NCI-H460 (cell line): Measurements from ENCODE around the gene LRMDA. TPM values are rescaled to one million over a fixed set of nuclear protein-coding genes. Genes with fewer than 3 reads are reported as not detected.

Experiments
- DNase-seq: peaks from one replicate; pipeline ENCODE4 v3.0.0-alpha.2; 2016; ENCODE audit warnings: low read depth; ENCODE audit errors: extremely low read depth
- total RNA-seq: library from RNA; depleted of rRNA; stranded (reverse); fragments of >200 nt; shearing (Covaris generic); gene quantifications from 2 replicates; pipeline ENCODE4 v1.2.3, GENCODE V29; 2014

LRMDA gene
- total RNA-seq, 1 experiment from 2014 or later = 0.99 TPM

- DNase-seq = no peak
Observed at GRCh38 chr10:75926763-75927162, 495.3 kb downstream of the LRMDA start.

- no peak for DNase-seq
Observed at GRCh38 chr10:75928231-75928630, 496.8 kb downstream of the LRMDA start.

- no peak for DNase-seq
Observed at GRCh38 chr10:75929630-75930161, 498.3 kb downstream of the LRMDA start.

DNA sequence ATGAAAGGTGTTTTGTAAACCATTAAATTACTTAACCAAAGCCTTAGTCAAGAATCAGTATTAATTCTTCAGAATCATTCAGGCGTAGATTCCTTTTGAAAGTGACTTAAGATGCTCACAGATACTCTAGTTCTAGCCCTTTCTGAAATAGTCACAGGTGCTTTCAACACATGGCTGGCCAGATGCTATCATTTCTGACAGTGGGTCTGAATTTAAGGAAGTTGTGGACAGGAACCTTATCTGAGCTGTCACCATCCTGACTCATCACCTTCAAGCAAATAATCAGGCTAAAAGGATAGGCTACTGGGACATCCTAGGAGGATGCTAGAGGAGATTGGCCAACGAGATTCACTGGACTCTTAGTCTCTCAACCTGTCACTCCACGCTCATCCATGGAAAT is 501.5 kb downstream of the LRMDA start:
- DNase-seq = no peak

DNA sequence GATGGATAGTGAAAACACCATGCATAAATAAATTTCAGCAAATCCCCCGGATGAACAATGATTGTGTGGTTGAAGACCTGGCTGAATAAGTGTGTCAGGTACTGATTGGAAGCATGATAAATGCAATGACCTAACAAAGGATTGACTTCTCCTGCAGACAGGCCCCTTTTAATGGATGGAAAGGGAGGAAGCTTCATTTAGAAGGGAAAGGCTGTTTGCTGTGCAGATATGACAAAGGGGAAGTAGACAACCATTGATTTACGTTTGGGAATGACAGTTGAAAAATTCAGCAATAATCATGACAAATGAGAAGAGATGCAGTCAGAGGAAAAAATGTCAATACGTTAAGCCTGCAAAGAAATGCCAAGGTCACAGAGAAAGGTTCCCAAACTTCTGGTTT is 503.8 kb downstream of the LRMDA start:
- DNase-seq = no peak

DNA sequence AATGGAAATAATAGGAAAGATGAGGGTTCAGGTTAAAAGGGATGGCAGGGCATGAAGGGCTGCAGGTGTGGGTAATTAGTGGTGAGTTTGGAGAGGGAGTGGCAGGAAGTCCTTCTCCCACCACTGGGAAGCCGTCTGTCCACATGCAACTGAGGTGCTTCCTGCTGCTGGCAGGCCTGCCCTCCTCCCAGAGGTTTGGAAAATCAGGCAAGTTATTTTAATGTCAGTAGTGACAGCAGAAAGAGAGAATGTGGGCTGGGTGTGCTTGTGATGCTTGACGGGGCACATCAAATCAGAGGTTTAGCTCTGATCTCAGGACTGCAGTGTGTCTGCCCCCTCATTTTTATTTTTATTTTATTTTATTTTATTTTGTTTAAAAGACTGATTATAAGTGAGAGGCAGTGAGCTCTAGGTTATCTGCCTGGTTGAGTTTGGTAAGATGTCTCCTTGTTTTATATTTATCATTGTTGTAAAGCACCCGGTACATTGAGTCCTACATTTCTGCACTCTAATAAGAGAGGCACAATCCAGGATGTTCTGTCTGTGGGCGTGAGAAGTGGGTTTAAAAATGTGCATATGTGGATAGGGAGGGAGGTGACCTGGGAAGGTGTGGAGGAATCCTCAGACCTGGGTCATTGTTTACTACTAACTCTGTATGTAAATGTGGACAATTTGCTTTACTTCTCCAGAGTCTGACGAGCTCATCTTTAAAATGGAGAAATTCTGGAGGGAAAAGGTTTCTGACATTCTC is 504.4 kb downstream of the LRMDA start:
- DNase-seq = no peak

DNA sequence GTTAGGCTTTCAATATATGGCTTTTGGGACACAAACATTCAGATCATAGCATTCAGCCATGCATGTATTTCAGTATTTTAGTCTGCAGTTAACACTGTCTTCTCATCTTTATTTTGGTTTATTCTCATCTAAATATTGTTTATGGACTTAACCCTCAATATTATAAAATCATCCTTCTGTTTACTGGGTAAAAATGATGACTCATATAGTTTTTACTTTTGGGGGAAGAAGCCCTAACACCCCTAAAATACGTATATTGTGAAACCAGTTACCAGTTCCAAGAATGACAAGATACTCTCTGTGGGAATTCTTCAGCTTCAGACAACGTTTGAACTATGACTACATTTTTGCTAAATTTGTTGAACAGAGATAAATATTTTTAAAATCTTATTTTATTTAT is 505.4 kb downstream of the LRMDA start:
- DNase-seq = no peak

DNA sequence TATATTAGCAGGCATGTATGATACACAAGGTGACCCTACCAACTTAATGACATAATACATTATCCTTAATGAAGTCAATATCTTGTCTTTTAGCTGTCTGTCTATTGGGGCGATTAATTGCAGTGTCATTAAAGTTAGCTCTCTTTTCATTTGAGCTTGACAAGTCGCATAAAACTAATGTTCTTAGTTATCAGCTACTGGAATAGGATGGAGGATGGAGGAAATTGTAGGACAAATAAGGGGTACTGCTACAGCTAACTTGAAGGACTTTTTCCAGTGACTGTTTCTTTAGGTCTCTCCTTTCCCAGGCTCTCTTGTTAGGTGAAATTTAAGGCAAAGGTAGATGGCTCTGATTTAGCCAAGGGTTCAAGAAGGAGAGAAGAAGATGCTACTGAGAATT is 506.4 kb downstream of the LRMDA start:
- DNase-seq = no peak

DNA sequence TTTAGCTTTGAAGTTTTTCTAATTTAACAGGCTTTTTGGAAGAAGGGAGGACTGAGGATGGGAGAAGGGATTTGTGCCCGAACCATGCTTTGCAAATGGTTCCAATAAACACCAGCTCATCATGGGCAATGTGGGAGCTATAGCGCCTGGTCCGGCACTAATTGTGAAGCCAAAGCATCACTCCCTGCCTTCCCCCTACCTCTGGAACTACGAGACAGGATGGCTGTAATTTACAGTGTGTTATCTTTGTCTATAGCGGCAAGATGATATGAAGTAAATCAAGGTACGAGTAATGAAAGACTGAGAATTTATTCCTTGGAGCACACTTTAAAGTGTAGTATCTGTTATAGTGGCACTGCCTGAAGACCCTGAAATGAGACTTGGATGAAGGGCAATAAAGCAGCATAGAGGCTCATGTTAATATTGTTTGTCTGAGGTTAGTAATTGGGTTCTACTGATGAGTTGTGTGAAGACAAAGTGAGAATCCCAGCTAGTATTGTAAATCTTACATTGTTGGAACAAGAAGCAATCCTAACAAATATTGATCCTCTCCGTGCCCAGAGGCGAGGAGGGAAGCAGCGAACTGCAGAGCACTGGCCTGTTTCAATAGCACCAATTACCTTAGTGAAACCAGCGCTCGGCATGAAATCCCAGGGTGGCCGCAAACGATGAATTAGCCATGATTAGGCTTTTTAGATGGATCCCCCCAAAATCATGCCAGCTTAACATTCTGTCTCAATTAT is 507.1 kb downstream of the LRMDA start:
- DNase-seq = no peak

GRCh38 chr10:75939541-75939940 is 508.1 kb downstream of the LRMDA start:
- no peak for DNase-seq

- DNase-seq = no peak
Observed at GRCh38 chr10:75940742-75941141, 509.3 kb downstream of the LRMDA start.

DNA sequence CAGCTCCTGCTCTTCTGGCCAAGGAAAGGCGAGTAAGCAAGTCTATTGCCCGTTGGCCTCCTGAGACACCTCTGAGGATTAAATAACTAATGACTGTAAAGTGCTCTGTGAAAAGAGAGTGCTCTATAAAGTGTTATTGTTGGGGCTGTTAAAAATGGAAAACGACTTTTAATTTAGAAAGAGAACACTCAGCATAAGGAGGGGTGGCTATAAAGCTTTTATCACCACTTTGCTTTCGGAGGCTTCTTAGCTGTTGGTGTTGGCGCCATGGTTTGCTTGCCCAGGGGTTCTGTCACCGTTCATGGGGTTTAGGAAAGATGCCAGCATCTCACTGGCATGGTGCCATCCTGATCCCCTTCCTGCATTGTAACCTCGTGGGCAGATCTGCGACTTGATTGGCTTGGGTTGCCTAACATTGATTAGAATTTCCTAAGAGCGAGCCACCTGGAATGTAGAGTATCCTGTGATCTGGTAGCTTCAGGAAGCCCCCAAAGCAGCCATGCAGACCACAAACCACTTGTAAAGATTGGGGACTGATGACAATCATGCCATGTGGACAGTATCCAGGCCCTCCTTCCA is 509.9 kb downstream of the LRMDA start:
- no peak for DNase-seq

DNA sequence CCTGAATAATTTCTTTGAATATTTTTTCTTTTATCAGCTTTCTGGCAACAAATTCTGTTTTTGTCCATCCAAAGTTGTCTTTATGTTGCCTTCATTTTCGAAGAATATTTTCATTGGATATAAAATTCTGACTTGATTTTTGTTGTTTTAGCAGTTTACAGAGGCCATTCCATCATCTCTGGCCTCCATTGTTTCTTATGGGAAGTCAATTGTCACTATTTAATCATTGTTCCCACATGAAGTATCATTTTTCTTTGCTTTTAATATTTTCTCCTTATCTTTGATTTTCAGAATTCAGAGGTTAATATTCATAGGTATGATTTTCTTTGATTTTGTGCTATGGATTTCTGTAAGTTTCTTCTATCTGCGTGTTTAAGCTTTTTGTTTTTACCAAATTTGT is 512.6 kb downstream of the LRMDA start:
- DNase-seq = no peak

GRCh38 chr10:75948583-75948982 is 517.2 kb downstream of the LRMDA start:
- no peak for DNase-seq

GRCh38 chr10:75950307-75950706 is 518.9 kb downstream of the LRMDA start:
- DNase-seq = no peak

GRCh38 chr10:75950997-75951589 is 519.7 kb downstream of the LRMDA start:
- DNase-seq = no peak

GRCh38 chr10:75951627-75952026 is 520.2 kb downstream of the LRMDA start:
- no peak for DNase-seq

GRCh38 chr10:75952093-75952492 is 520.7 kb downstream of the LRMDA start:
- no peak for DNase-seq

GRCh38 chr10:75954486-75954885 is 523.1 kb downstream of the LRMDA start:
- no peak for DNase-seq

GRCh38 chr10:75955973-75956502 is 524.6 kb downstream of the LRMDA start:
- DNase-seq = no peak

DNA sequence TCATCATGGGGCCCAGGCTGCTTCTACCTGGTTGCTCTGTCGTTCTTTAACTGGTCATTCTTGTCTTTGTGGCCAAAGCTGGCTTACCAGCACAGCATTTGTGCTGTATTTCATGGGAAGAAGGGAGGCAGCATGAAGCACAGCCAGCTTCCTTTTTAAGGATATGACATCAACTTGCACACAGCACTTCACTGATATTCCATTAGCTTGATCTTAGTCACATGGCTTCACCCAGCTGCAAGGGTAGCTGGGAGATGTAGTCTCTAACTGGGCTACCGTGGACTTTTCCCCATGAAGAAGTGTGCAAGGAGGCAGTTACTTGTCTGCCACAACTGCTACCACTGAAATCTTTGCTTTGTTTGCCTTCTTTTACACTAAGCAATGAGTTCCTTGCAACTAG is 525.2 kb downstream of the LRMDA start:
- no peak for DNase-seq
